CD4-positive, alpha-beta T cell treated with Interleukin-21 for 1 hour (primary cell): ENCODE measurements around the gene DNAJB8.

Experiments used
- DNase-seq: peaks from one replicate; pipeline ENCODE4 v3.0.0-alpha.2; 2020

The DNAJB8 gene

DNA sequence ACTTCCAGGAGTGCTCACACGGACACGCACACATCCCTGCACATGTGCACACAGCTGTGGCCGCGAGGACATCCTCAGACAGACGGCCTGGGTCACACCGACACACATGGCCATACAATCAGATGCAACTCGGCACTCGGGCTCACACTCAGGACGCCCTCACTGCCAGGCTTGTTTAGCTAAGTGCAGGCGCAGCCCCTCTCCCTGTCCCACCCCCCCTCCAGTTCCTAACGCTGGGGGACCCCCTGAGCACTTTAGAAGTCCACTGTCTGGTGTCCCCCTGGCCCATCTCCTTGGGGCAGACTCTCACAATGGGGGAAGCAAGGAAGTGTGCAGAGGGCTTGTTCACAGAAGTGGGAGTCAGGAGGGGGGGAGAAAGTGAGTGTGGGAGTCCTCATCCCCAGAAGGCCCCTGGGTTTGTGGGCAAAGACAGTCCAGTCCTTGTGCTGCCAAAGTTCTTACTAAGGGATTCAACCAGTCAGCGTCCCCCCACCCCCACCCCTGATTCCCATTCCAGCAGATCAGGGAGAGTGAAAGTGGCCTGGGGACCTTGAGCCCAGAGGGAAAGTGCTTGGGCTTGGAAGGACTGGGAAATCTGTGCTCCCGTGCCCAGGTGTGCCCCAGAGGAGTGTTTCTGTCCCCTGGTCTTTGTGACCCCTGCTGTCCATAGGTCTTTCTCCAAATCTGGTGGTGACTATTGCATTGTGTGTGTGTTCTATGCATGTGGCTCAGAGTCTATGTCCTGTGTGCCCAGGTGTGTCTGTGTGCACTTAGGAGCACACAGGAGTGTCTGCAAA, 27.1 kb upstream of the DNAJB8 start:
- no peak for DNase-seq

DNA sequence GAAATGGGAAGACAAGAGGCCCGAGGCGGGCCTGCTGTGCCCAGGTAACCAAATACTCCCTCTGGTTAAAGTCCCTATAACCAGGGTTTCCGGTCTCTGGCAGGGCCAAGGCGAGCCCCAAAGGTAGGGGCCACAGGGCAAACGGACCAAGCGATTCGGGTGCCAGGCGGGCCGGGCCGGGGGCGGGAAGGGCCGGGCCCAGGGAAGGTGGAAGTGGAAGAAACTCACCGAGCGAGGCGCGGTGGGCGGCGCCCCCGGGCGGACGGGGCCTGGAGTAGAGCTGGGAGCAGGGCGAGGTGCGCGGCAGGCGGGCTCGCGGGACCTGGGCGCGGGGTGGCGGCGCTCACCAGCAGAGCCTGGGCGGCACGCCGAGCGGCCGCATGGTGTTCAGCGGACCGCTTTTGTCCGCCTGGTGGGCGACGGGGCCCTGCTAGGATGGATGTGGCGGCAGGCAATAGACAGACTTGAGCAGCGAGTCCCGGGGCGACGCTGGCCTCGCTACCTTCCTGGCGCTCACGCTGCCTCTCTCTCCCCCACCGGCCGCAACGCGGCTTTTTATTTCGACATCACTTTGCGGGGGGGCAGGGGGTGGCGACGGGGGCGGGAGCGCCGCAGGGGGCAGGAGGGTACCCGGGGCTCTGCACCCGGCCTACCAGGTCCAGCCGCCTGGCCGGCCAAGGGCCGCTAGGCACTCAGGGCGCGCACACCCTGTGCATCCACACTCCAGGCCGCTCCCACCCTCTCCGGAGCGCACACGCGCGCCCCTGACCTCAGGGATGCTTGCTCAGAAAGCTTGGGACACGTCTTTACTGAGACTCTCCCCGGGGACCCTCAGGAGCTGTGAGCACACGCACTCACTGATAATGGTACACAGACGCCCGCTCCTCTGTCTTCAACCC, 26.2 kb upstream of the DNAJB8 start, which contains the start of gene GATA2:
GATA2 (minus strand) TSS at position 531 of the 899 bp plus-strand sequence. CDS start 6,170 bp downstream, outside the sequence.
- no peak for DNase-seq

DNA sequence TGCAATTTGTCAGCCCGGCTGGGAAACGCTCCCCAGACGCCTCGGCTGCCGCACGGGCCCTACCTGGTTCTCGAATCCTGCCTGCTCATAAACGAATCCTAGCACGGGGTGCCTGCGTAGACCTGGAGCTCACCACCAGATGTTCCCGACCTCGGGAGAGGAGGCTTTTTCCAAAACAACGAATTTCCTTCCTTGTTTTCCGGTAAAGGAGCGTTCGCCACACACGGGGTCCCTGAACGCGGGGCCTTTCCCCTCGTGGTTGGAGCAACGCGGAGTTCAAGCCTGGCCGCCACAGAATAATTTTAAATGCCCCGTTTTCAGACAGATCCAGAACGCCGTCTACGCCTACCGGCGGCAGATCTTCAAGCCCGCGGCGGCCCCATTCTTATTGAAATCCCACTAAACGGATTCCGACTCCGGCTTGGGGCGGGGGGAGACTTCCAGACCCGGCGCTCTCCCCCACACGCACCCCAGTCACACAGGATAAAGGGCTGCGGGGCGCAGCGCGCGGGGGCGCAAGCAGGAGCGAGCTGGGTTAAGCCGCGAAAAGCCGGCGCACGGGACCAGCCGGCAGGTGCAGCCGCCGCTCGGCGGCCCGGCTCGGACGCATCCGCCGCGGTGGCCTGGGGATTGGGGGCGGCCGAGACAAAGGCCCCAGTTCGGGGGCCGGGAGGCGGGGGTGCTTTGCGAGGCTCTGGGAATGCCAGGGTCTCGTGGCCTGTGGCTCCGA, 25.4 kb upstream of the DNAJB8 start:
- DNase-seq = no peak

DNA sequence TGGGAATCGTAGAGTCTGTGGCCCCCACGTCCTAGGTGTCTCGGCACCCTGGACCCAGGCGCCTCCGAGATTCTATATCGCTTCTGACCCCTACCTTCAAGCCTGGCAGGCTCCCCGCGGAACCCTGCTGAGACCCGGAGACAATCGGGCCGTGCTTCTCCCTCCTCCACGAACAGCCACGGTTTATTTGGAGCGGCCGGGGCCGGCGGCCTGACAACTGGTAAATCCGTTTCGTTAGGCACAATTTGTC, 24.9 kb upstream of the DNAJB8 start:
- no peak for DNase-seq

DNA sequence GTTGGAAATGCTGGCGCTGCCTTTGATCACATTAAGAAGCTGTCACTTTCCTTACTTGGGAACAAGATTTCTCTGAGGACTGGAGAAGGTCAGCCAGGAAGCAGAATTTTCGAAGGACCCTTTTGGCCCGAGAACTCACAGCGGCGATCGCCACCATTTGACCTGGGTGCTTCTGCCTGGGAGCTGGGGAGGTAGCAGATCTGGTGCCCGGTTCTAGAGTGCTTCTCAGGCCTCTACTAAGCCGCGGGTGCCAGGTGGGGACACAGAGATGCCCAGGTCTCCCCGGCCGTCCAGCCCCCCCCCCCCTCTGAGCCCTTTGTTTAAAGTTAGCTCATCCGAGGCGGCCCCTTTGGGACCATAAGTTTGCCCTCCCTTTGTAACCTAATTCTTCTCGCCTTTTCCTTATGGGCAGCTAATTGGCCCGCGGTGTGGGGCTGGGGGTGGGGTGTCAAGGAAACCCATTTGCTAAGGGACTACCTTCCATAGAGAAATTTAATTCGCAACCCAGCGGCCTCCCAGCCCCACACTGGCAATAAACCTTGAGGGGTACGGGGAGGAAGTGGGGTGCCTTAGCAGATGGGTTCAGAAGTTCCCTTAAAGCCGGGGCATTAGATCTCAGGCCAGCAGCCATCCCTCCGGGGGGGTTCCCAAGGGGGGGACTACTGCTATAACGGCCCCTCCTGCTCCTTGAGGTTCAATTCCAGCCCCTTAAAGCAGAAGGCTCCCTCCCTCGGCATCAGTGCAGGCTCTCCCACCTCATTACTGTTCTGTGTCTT, 24.4 kb upstream of the DNAJB8 start:
- DNase-seq = no peak

DNA sequence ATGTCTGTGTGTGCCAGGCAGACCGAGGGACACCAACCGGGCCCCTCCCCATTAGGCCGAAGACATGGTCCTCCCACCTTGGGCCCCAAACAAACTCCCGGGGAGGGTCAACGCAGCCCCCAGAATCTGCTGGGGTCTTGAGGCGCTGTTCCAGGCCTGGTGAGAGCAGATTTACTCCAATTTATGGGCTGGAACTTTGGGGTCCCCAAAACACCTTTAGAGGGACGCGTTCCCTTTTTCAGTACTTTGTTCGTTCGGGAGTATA, 23.9 kb upstream of the DNAJB8 start:
- DNase-seq = no peak

DNA sequence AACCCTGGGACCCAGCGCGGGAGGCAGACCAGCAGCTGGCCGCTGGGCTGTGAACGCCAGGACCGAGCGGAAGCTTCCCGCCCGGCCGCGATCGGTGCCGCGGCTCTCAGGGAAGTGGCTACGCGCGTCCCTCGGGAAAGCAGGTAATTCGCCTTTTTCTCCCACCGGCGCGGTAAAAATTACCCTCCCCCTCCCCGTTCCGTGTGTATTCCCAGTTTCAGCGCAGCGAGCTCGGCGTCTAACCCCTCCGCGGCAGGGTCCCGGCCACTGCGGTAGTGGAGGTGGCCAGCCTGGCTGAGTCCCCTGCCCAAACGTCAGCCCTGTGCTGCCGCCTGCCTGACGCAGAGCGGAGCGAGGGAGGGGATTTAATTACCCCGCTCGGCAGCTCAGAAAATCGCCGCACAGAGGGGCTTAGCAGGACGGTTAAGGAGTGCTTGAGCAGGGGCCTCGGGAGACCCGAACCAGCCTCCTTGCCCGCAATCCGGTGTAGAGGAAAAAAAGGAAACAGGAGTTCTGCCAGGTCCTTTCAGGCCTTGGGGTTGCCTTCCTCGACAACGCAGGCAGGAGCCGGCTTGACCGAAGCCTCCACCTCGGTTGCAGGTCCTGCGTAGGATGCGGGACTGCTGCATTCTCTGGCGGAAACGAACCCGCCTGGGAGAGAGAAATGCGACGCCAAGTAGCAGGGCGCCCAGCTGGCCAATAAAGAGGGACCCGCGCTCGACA, 23.4 kb upstream of the DNAJB8 start:
- no peak for DNase-seq

DNA sequence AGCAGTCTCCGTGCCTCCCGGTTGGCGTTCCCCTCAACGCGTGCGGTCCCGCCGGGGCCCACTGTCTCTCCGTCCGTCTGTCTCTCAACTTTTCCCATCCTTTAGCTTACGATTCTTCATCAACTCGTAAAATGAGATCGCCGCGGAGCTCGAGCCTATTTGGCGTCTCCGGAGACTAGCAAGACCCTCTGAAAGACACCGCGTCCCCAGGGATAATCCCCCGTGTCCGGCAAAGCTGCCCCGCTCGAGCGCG, 22.9 kb upstream of the DNAJB8 start:
- no peak for DNase-seq

DNA sequence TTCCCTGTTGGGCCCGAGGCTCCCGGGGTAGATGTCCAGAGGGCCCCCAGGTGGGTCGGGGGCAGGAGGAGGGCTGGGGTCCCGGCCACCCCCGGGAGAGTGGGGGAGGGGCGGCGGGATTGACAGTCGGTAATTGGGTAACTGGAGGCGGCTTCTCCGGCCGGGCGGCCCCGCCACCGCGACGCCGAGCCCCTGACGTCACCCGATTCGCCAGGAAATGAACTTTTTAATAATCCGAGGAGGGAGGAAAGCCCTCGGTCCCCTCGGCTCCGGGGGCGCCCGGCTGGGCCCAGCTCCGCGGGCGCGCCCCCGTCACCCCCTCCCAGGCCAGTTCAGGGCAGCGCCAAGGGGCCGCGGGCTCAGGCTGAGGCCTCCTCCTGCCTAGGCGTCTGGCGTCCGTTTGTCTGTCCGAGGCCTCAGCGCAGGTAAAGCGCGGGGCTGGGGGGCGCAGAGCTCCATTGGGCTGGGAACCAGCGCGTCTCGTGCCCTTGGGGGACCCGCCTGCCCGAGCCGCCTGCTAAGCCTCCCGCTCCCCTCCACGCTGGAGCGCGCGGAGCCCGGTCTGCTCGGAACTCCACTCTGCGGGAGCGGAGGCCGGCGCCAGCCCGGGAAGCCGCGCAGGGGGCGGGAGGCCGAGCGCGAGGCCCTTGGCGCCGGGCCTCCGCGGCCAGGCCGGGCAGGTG, 22.4 kb upstream of the DNAJB8 start:
- peak; percentile 31 for DNase-seq

DNA sequence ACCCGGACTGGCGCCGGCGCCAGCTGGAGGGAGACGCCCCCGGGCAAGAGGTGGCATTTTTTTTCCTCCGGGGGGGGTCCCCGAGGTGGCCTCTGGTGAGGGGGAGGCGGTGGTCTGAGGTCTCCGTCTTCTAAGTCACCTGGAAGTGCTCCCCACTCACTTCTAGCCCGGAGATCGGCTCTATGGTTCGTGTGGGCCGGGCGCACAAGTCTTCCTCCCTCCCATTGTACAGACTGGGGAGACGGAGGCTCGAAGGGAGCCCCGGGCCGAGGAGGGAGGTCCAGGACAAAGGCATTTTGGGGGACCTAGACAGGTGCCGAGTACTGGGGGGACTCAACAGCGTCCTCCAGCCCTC, 21.9 kb upstream of the DNAJB8 start:
- DNase-seq = no peak

DNA sequence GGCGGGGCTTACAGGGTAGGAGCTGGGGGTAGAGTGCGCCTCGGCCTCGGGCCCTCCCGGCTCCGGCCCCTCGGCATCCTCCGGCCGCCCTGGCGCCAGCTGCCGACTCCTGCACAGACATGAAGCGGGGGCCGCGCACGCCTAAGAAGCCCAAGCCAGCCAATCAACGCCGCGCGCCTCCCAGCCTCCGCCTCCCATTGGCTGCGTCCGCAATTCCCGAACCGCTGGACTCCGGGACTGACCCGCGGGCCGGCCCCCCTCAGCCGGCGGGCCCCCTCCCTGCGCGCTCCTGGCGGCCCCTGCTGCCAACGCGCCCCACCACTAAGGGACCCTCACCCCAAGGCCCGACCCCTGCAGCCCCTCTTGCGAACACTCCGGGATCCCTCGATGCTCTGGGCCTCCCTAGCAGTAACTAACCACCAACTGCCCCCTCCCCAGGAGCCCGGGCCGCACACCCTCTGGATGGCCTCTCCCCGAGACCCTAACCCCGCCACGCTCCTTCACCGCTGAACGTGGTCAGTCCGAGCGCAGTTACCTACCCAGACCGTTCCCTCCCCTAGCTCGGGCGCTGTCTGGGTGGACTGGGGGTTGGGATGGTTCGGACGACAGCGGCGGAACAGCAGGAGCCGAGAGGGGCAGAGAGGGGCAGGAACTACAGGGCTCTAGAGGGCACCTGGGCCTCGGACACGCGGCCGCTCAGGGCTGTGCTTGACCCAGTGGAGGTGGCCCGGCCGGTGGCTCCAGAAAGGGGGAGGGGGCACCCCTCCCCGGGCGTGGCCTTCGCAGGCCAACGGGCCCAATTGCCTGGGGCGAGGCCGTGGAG, 21.3 kb upstream of the DNAJB8 start:
- no peak for DNase-seq

DNA sequence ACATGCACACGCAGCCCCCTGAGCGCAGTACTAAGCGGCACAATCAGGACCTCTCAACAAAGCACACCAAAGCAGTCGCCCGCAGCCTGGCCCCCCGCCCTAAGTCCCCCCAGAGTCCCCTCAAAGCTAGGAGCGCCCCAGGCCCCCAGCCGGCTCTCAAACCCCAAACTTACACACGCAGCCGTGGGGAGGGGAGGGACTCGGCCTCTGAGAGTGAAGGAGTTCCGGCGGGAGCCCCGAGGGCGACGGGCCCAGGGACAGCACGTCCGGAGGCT, 20.8 kb upstream of the DNAJB8 start:
- DNase-seq = no peak

DNA sequence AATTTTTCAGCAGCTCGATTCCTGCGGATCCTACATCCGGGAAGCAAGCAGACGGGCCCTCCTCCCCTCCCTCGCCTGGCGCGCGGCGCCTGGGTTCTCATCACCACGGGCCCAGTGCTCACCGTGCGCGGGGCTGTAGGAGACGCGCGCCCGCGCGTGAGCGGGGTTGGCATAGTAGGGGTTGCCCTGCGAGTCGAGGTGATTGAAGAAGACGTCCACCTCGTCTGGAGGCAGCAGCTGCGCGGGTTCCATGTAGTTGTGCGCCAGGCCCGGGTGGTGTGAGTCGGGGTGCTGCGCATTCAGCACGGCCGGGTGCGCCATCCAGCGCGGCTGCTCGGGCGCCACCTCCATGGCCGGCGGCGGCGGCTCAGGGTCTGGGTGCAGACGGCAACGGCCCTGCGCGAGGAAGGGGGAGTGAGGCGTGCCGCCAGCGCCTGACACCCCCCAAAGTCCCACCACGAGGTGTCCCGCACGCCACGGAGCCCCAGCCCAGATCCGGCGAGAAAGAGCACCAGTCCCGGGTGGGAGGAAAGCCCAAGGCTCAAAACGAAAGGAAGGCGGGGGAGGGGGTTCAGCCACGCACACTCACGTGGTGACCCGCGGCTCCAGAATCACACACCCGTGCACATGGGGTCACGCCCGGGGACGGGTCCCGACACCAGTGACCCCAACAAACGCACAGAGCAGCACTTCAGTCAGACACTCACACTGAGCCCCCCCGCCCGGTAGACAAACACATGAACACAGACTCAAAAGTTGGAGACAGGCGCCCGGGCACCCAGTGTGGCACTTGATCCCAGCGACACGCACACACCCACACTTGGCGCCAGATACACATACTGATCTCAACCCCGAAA, 20.2 kb upstream of the DNAJB8 start:
- no peak for DNase-seq

DNA sequence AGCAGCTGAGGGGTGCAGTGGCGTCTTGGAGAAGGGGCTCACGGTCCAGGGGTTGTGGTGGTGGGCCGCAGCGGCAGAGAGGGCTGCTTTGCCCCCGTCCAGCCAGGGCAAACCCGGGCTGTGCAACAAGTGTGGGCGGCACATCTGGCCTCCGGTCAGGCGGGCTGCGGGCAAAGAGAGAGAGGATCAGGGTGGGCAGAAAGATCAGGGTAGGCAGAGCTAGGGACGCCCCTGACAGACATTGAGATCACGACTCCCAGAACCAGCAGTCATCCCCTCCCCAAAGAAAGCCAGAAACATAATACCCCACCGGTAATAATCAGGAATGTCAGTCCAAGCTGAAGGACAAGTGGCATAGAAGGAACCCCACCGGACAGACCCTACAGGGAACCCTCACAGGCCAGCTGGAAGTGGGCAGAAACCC, 19.5 kb upstream of the DNAJB8 start:
- no peak for DNase-seq

DNA sequence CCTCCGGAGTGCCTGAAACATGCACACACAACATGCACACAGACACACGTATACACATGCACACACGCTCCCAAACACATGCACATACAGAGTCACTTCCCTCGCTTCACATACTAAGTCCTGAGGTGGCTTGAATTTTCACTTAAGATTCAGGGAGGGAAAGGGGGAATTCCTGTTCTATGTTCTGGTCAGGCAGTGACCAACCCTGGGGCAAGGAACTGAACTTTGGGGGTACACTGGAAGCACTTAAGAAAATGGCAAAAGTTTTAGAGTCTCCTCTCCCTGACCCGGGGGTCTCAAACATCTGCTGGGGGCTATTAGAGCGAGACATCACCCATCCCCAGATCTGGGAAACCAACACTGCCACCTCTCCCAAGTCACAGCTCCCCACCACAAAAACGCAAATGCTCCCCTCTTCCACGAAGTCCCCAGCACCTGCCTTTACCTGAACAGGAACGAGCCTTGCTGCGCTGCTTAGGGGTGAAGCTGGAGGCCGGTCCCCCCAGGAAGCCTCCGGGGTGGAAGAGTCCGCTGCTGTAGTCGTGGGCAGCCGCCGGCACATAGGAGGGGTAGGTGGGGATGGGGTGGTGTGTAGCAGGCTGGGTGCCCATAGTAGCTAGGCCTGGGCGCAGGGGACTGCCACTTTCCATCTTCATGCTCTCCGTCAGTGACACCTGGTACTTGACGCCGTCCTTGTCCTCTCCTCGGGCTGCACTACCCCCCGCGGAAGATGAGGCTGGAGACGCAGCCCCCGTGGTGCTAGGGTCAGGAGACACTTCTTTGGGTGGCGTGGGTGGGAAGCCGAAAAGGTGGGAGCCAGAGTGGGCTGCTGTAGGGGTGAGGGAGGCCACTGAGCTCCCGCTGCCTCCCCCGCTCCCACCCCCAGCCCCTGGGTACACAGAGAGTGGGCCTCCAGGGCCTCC, 18.9 kb upstream of the DNAJB8 start:
- DNase-seq = no peak

DNA sequence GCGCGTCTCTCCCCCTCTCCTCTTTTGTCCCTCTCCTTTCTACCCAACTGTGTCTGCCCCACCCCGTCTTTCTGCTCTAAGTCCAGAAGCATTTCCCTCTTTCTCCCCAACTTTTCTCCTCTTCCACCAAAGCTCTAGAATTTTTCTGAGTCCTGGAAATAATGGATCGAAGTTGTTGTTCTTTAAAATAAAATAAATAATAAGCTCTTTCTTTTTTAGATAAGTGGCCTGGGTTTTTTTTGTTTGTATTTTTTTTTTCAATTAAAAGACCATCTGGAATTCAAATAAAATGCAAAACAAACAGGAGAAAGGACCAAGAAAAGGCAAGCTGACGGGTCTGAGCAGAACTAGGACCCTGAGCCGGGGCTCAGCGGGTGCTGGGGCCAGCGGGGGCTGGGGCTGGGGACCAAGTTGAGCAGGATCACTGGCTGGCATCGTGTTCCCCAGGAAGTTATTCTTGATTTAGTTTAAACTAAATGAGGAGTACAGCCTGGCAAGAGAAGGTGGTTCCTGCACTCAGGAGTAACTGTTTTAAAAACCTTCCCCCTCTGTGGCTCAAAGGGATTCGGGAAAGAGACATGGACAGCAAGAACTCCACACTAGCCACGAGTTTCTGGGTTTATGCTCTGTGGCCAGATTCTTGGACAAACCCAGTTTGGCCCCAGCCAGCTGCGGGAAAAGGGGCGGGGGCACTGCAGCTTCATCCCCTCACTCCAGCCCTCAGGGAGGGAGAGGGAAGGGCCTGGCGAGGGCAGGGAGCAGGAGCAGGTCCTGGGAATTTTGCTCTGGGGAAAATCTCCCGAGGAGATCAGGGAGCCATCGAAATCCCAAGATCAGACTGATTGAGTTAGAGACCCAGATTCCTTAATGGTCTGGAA, 18.0 kb upstream of the DNAJB8 start:
- DNase-seq = no peak

DNA sequence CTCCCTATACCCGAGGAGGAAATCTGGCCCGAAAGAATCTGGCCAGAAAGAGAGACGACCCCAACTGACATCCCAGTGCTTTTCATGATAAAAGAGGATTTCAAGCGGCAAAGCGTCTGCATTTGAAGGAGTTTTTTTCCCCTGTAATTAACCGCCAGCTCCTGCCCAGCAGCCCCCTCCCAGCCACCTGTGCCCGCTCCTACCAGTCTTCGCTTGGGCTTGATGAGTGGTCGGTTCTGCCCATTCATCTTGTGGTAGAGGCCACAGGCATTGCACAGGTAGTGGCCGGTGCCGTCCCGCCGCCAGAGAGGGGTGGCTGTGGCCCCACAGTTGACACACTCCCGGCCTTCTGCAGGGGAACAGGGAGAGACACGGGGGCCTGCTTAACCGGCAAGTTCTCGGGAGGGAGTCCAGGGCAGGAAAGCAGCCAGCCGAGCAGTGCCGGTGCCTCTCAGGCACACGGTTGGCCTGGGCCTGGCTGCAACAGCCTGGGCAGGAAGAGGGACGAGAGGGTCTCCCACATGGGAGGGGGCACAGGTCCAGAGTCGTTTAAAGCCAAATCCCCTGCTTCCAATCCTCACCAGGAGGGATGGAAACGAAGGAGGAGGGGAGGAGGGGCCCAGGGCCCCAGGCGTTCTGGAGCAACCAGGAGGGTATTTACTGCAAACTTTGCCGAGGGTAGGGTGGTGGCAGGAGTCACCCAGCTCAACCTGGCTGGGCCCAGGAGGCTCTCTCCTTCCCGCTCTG, 17.1 kb upstream of the DNAJB8 start:
- no peak for DNase-seq
